Liver (tissue), 3 donors: ENCODE results near the gene COX8A.

Source experiments
- ATF3 ChIP-seq: IDR thresholded peaks from 2 replicates; pipeline ENCODE4 v1.6.1; 2016; ENCODE audit warnings: antibody characterized with exemption
- CTCF ChIP-seq: fragments of 150-350 bp; IDR thresholded peaks from 2 replicates; pipeline ENCODE4 v1.5.1; 2017; ENCODE audit warnings: improper control_type of control experiment, low read depth, low read length; ENCODE audit not compliant: missing input control
- EGR1 ChIP-seq, 2 donors: IDR thresholded peaks; 2 replicates each; pipeline ENCODE4 v1.6.1; 2016 to 2018; ENCODE audit warnings: antibody characterized with exemption in 2 of 2, low read depth in 2 of 2
- FOXA2 ChIP-seq: IDR thresholded peaks from 2 replicates; pipeline ENCODE4 v1.6.1; 2016; ENCODE audit warnings: antibody characterized with exemption
- GABPA ChIP-seq, 2 donors: IDR thresholded peaks in 1 of 2; conservative IDR thresholded peaks in 1 of 2; 2 replicates each; pipeline ENCODE4 v1.6.1; 2016; ENCODE audit warnings: antibody characterized with exemption in 2 of 2, mild to moderate bottlenecking in 1 of 2, moderate library complexity in 1 of 2
- JUND ChIP-seq, 2 donors: IDR thresholded peaks; 2 replicates each; pipeline ENCODE4 v1.6.1; 2016; ENCODE audit warnings: antibody characterized with exemption in 2 of 2
- MAX ChIP-seq: IDR thresholded peaks from 2 replicates; pipeline ENCODE4 v1.6.1; 2016; ENCODE audit warnings: antibody characterized with exemption
- NR2F2 ChIP-seq: IDR thresholded peaks from 2 replicates; pipeline ENCODE4 v1.6.1; 2016; ENCODE audit warnings: antibody characterized with exemption
- REST ChIP-seq: IDR thresholded peaks from 2 replicates; pipeline ENCODE4 v1.6.1; 2016; ENCODE audit warnings: antibody characterized with exemption, mild to moderate bottlenecking
- SP1 ChIP-seq: IDR thresholded peaks from 2 replicates; pipeline ENCODE4 v1.6.1; 2018; ENCODE audit warnings: antibody characterized with exemption, mild to moderate bottlenecking
- TAF1 ChIP-seq: conservative IDR thresholded peaks from 2 replicates; pipeline ENCODE4 v1.6.1; 2016; ENCODE audit warnings: antibody characterized with exemption, mild to moderate bottlenecking
- YY1 ChIP-seq: IDR thresholded peaks from 2 replicates; pipeline ENCODE4 v1.6.1; 2016; ENCODE audit warnings: antibody characterized with exemption, mild to moderate bottlenecking
- TF ChIP-seq, protein P1 (sequence below): IDR thresholded peaks from 2 replicates; pipeline ENCODE4 v1.6.1; 2016; ENCODE audit warnings: antibody characterized with exemption
- donor health status: healthy.
- donor health status: healthy.

DNA sequence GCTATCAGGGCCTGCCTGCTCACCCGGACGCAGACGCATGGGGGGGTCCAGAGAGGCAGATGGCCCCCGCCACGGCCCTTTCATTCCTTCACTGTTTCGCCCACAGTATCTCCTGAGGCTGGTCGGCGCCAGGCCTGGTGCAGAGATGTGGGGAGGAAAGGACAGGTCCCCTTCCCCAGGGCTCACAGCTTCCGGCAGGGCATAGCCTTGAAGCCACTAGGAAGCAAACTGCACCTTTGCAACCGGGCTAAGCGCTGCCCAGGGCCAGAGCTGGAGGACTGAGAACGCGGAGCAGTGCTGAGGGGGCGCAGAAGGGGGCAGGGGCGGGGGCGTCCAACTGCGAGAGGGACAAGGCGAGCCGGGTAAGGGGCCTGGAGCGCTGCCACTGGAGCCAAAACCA lies 41.1 kb downstream of the COX8A start:
- TF ChIP-seq ATF3 = no peak
- no peak for TF ChIP-seq TAF1
- TF ChIP-seq YY1 = no peak
- no peak for TF ChIP-seq CTCF
- no peak for TF ChIP-seq REST
- TF ChIP-seq FOXA2 = no peak
- TF ChIP-seq EGR1 (IDR thresholded peaks at IDR 0.05; ENCODE audit: low read depth in 2 of 2) = no peak
- no peak for TF ChIP-seq NR2F2
- TF ChIP-seq, protein P1, sequence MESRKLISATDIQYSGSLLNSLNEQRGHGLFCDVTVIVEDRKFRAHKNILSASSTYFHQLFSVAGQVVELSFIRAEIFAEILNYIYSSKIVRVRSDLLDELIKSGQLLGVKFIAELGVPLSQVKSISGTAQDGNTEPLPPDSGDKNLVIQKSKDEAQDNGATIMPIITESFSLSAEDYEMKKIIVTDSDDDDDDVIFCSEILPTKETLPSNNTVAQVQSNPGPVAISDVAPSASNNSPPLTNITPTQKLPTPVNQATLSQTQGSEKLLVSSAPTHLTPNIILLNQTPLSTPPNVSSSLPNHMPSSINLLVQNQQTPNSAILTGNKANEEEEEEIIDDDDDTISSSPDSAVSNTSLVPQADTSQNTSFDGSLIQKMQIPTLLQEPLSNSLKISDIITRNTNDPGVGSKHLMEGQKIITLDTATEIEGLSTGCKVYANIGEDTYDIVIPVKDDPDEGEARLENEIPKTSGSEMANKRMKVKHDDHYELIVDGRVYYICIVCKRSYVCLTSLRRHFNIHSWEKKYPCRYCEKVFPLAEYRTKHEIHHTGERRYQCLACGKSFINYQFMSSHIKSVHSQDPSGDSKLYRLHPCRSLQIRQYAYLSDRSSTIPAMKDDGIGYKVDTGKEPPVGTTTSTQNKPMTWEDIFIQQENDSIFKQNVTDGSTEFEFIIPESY = no peak
- no peak for TF ChIP-seq JUND (IDR thresholded peaks at IDR 0.05)
- no peak for TF ChIP-seq GABPA (IDR thresholded peaks at IDR 0.05 in 1 of 2, conservative IDR thresholded peaks at IDR 0.05 in 1 of 2)
- TF ChIP-seq MAX = no peak
- no peak for TF ChIP-seq SP1
